ENCODE measurements around the gene NR0B2. TPM values are rescaled to one million over a fixed set of nuclear protein-coding genes. Genes with fewer than 3 reads are reported as not detected.

Gene NR0B2
- polyA plus RNA-seq, 4 donors, result 1.1 to 1.9 (median 1.5) TPM

GRCh38 chr1:26938004-26938658 lies 24.4 kb upstream of the NR0B2 start:
- DNase-seq (ENCODE audit: low read depth in 4 of 4, low spot score in 2 of 4), result no peak

DNA sequence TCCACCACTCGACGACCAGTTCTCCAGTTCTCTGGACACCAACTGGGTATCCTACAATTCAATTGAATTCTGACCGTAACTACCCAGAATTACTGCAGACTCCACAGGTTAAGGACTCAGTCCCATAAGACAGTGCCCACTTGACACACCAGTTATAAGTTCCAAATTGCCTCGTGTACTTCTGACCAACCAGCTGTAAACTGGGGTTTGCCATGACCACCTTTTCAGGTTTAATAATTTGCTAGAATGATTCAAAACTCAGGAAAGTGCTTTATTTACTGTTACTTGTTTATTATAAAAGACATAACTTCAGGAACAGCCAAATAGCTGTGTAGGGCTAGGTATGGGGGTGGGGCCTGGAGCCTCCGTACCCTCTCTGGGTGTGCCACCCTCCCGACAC lies 23.0 kb upstream of the NR0B2 start:
- DNase-seq (ENCODE audit: low read depth in 4 of 4, low spot score in 2 of 4), result no peak

DNA sequence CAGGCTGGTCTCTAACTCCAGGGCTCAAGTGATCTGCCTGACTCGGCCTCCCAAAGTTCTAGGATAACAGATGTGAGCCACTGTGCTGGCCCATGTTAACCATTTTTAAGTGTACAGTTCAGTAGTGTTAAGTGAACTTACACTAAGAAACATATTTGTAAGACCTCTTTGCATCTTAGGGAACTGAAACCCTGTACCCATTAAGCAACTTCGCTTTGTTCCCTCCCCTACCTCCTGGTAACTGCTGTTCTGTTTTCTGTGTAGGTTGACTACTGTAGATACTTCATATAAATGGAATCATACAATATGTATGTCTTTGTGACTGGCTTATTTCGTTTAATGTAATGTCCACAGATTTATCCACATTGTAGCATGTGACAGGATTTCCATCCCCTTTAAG lies 18.8 kb upstream of the NR0B2 start:
- no peak for DNase-seq (ENCODE audit: low read depth in 4 of 4, low spot score in 2 of 4)

GRCh38 chr1:26923711-26924110 lies 9.9 kb upstream of the NR0B2 start:
- DNase-seq (ENCODE audit: low read depth in 4 of 4, low spot score in 2 of 4), result no peak

GRCh38 chr1:26922901-26923300 lies 9.1 kb upstream of the NR0B2 start:
- DNase-seq (ENCODE audit: low read depth in 4 of 4, low spot score in 2 of 4), result no peak

DNA sequence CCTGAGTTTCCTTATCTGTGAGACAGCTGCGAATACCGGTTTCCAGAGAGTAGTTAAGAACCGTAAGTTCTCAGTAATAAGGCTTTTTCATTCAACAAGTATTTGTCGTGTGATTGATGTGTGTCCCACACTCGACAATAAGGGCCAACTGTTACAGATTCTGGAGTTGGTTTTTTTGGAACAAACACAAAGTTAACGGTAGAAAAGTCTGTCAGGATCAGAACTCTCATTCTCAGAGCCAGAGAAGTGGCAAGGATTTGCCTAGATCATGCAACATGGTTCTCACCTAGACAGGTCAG lies 8.6 kb upstream of the NR0B2 start:
- no peak for DNase-seq (ENCODE audit: low read depth in 4 of 4, low spot score in 2 of 4)

DNA sequence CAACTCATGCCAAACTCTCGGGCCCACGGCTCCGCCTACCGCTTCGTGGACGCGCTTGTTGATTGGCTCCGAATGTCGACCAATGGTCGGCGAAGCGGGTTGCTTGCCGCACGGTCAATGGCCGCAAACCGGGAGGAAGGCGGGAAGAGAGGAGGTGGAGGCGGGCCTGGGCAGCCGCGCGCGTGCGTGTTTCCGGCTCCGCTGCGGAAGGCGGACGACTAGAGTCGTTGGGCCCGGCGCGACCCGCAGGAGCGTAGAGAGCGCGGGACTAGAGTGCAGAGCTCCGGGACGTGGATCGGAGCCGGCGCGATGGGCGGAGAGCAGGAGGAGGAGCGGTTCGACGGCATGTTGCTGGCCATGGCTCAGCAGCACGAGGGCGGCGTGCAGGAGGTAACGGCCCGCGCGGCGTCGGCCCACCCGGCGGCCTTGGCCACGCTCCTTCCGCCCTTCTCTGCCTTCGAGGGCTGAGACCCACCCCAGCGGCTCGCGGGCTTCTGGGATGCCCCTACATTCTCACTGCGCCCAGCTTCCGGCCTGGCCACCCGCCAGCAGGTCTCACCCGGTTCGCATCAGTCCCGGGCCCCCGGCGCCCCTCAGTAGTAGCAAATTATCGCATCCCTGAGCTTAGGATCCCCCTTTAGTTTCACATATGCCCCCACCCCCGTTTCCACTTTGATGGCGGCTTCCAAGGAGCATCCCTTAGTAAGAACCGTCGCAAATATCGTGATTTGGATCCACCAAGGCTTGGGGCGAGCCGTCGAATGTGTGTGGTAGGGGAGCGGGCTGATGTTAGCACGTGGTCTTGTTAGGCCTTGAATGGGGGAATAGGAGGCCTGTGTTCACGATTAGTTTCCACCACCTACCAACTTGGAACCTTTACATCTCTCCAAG lies 8.0 kb upstream of the NR0B2 start, which contains the start of gene NUDC:
TSS of gene NUDC (plus strand) at position 204 of the 891 bp plus-strand sequence. CDS start at position 310, 106 bp downstream.
- peak; percentile 77 to 95 (median 86) for DNase-seq (ENCODE audit: low read depth in 4 of 4, low spot score in 2 of 4)

- no peak for DNase-seq (ENCODE audit: low read depth in 4 of 4, low spot score in 2 of 4)
Observed at GRCh38 chr1:26921126-26921539, 7.4 kb upstream of the NR0B2 start.

GRCh38 chr1:26915204-26915842 lies 1.5 kb upstream of the NR0B2 start:
- no peak for DNase-seq (ENCODE audit: low read depth in 4 of 4, low spot score in 2 of 4)

DNA sequence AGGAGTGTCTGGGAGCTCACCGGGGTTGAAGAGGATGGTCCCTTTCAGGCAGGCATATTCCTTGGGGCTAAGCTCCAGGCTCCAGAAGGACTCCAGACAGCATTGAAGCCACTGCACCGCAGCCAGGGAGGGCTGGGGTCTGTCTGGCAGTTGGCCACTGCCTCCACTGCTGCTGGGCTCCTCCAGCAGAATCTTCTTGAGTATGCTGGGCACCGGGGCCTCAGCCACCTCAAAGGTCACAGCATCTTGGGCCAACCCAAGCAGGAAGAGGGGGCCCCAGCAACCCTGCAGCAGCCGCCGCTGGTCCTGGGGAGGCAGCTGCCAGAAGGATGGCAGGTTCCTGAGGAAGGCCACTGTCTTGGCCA lies 404 bp downstream of the NR0B2 start:
- no peak for DNase-seq (ENCODE audit: low read depth in 4 of 4, low spot score in 2 of 4)

DNA sequence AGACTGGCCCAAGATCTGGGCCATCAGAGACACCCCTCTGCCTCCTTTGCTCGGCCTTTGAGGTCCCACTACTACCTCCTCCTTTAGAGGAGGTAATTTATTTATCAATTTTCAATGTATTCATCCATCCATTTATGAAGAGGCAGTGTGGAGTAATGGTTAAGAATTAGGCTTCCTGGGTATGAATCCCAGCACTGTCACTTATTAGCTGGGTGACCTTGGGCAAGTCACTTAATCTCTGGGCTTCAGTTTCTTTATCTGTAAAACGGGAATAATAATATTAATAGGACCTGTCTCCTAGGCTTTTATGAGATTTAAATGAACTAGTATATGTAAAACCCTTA lies 1.7 kb downstream of the NR0B2 start:
- no peak for DNase-seq (ENCODE audit: low read depth in 4 of 4, low spot score in 2 of 4)

DNA sequence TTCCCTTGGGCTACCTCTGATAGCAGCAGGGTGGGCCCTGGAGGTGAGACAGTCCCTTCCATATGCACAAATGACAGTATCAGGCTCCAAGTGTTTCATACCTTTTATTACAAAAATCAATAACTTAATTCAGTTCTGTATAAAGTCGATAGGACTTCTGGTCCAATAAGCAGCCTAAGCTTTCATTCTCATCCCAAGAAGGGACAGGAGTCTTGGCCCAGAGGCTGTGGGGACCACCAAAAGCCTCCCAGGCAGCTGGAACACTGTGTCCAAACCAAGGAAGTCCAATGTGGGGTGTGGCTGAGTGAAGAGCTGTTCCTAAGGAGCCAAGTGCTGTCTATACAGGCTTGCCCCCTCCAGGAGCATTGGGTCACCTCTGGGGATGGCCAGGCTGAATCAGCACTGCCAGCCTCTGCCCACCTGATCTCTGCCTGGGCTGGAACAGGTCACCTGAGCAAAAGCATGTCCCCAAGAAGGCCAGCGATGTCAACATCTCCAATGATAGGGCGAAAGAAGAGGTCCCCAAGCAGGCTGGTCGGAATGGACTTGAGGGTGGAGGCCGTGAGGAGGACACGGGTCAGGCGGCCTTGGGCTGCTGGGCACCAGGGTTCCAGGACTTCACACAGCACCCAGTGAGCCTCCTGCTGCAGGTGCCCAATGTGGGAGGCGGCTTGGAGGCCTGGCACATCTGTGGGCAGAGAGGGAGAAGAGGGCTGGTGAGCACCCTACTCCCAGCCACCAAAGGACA lies 2.2 kb downstream of the NR0B2 start:
- no peak for DNase-seq (ENCODE audit: low read depth in 4 of 4, low spot score in 2 of 4)

- no peak for DNase-seq (ENCODE audit: low read depth in 4 of 4, low spot score in 2 of 4)
Observed at GRCh38 chr1:26910343-26911160, 3.2 kb downstream of the NR0B2 start.

GRCh38 chr1:26909951-26910342 lies 3.8 kb downstream of the NR0B2 start:
- no peak for DNase-seq (ENCODE audit: low read depth in 4 of 4, low spot score in 2 of 4)

GRCh38 chr1:26907071-26907917 lies 6.5 kb downstream of the NR0B2 start:
- no peak for DNase-seq (ENCODE audit: low read depth in 4 of 4, low spot score in 2 of 4)

- DNase-seq (ENCODE audit: low read depth in 4 of 4, low spot score in 2 of 4), result no peak
Observed at GRCh38 chr1:26900815-26901511, 12.8 kb downstream of the NR0B2 start.

DNA sequence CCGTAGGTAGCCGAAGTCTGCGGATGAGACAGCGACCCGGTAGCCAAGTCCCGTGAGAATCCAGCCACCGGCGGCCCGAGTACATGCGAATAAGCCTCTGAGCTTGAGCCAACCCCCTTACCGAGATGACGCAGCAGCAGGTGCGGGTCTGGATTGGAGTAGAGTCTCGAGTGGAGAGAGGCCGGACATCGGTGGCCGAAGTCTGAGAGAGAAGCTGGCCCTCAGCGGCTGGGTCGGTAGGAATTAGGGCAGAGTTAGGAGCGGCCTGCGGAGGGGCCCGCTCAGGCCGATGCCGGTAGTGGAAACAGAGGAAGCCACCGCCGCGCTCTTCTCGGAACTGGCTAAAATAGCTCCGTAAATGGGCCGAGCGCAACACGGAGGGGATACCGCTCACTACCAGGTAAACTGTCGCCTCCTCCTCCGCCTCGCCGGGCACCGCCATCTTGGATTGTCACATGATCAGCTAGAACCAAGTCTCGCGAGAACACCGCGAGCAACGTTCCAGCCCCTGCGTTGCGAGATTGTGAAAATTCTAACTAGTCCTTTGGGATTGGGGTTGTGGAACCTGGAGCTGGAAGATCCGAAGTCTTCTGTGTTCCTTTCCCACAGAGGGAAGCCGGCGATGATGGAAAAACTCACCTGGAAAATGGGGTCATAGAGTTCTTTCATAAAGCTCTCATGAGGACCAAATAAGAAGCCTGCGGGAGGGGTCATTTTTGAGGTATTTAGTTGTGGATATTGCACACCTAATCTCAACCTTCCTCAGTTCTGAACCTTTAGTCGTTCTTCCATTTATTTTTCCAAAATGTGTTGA lies 13.6 kb downstream of the NR0B2 start, which contains the start of gene GPATCH3:
TSS of gene GPATCH3 (minus strand) at position 467 of the 814 bp plus-strand sequence. CDS start at position 442, 25 bp downstream.
- DNase-seq (ENCODE audit: low read depth in 4 of 4, low spot score in 2 of 4), result peak; percentile 85 to 91 (median 88)

DNA sequence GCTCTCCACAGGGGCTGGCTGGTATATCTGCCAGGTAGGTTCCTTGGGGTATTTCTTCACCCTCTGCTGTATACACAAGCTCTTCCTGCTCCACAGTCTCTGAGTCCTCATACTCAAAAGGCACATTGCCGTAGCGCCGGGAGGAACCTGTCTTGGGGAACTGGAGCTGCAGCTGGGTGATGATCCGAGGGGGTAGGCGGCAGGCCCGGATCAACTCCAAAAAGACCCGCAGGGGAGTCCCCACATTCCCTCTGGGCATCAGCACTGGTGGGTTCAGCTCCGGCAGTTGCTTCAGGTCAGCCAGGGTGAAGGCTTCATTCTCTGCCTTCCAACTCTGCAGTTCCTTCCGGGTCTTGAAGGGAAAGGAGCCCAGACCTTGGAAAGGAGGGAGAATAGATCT lies 16.4 kb downstream of the NR0B2 start:
- DNase-seq (ENCODE audit: low read depth in 4 of 4, low spot score in 2 of 4), result no peak

Data from left renal cortex interstitium (tissue), 4 donors.